Spleen (tissue), 7 donors: Measurements from ENCODE around the gene CCZ1B.
"Not testable (repeated sequence)": the region's sequence is repeated elsewhere in the genome, so short reads cannot be mapped to it uniquely, and the experiment has no call there.

ENCODE experiments used
- POLR2A ChIP-seq, 3 donors: fragments of 450-650 bp; IDR thresholded peaks; one replicate each; pipeline ENCODE4 v1.5.1; 2017; ENCODE audit warnings: antibody characterized with exemption in 3 of 3, mild to moderate bottlenecking in 1 of 3
- TF ChIP-seq, protein P1 (sequence below), 11 experiments: fragments of 200-600 bp in 7 of 11; fragments of 450-650 bp in 4 of 11; sonication (generic) in 4 of 11; IDR thresholded peaks in 8 of 11; conservative IDR thresholded peaks in 3 of 11; 1 replicate in 7 of 11; 2 replicates in 4 of 11; pipeline versions ENCODE4 v1.4.0 to v1.8.0; 2016 to 2021; ENCODE audit warnings: antibody characterized with exemption in 11 of 11, inconsistent platforms in 4 of 11, mild to moderate bottlenecking in 1 of 11
- donor health status: DM: no; HTN: no; CAD: no; lungs with moderate emphysema.
- donor health status: DM: no; HTN: no; CAD: no.
- donor health status: DM: no; HTN: no; CAD: no.

DNA sequence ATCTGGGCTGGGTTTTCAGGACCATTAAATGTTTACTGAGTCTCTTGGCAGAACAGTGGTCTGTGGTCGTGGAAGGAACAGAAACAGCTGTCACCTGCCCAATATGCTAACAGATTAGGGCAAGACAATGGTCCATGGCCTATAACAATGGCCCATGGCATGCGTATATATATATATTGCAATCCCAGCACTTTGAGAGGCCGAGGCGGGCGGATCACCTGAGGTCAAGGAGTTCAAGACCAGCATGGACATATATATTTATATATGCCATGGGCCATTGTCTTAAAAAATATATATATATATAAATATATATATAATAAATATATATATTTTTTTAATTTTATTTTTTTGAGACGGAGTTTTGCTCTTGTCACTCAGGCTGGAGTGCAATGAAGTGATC is 44.5 kb downstream of the CCZ1B start:
- TF ChIP-seq, protein P1, sequence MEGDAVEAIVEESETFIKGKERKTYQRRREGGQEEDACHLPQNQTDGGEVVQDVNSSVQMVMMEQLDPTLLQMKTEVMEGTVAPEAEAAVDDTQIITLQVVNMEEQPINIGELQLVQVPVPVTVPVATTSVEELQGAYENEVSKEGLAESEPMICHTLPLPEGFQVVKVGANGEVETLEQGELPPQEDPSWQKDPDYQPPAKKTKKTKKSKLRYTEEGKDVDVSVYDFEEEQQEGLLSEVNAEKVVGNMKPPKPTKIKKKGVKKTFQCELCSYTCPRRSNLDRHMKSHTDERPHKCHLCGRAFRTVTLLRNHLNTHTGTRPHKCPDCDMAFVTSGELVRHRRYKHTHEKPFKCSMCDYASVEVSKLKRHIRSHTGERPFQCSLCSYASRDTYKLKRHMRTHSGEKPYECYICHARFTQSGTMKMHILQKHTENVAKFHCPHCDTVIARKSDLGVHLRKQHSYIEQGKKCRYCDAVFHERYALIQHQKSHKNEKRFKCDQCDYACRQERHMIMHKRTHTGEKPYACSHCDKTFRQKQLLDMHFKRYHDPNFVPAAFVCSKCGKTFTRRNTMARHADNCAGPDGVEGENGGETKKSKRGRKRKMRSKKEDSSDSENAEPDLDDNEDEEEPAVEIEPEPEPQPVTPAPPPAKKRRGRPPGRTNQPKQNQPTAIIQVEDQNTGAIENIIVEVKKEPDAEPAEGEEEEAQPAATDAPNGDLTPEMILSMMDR (IDR thresholded peaks at IDR 0.05 in 8 of 11, conservative IDR thresholded peaks at IDR 0.05 in 3 of 11): not testable (repeated sequence)
- TF ChIP-seq POLR2A (IDR thresholded peaks at IDR 0.05): not testable (repeated sequence)
